Testis (tissue), 3 donors: ENCODE data around the gene NLGN1. TPM values are rescaled to one million over a fixed set of nuclear protein-coding genes. Genes with fewer than 3 reads are reported as not detected.

Experiments used
- DNase-seq: peaks from one replicate; pipeline ENCODE4 v3.0.0-alpha.2; 2019
- H3K27ac ChIP-seq, 2 donors: fragments of 200-600 bp; sonication (generic); one replicate each; pipeline ENCODE4 v1.5.1; 2019
- H3K27me3 ChIP-seq: fragments of 200-600 bp; sonication (generic); one replicate; pipeline ENCODE4 v1.5.1; 2019
- H3K36me3 ChIP-seq: fragments of 200-600 bp; sonication (generic); one replicate; pipeline ENCODE4 v1.5.1; 2017; ENCODE audit warnings: low read depth; ENCODE audit errors: missing control alignments
- H3K4me1 ChIP-seq: fragments of 200-600 bp; sonication (generic); one replicate; pipeline ENCODE4 v1.5.1; 2019
- H3K4me3 ChIP-seq, 2 donors: fragments of 200-600 bp; sonication (generic); one replicate each; pipeline ENCODE4 v1.5.1; 2017 to 2019
- H3K9me3 ChIP-seq: fragments of 200-600 bp; sonication (generic); one replicate; pipeline ENCODE4 v1.5.1; 2017
- POLR2A ChIP-seq: fragments of 450-650 bp; IDR thresholded peaks from one replicate; pipeline ENCODE4 v1.6.1; 2017; ENCODE audit warnings: antibody characterized with exemption, mild to moderate bottlenecking, moderate library complexity
- WGBS, 2 donors: methylation state at CpG; one replicate each; pipeline ENCODE4 v1.1.5; 2018; 5-methylcytosine and 5-hydroxymethylcytosine counted together
- intact Hi-C: fragments of 100-400 bp; cut with DNase I; formaldehyde crosslinking; loops from one replicate; pipeline ENCODE4 v1.15.1; 2023; ENCODE audit warnings: low total_unique reads
- polyA plus RNA-seq: library from polyadenylated mRNA; stranded (reverse); fragments of 350-450 nt; fragmentation: Illumina TruSeq; extraction: RNeasy Lipid Tissue Mini Kit (QIAGEN cat#74804); gene quantifications from one replicate; pipeline ENCODE4 v1.2.3, GENCODE V29; 2014; ENCODE audit warnings: low read depth, low replicate concordance; ENCODE audit not compliant: insufficient read depth
- total RNA-seq, 2 donors: library from RNA; depleted of rRNA; stranded (reverse); fragments of >200 nt; gene quantifications; one replicate each; pipeline ENCODE4 v1.2.3, GENCODE V29; 2016
- TF ChIP-seq, protein P1 (sequence below), 3 experiments: fragments of 450-650 bp in 2 of 3; fragments of 200-600 bp in 1 of 3; sonication (generic) in 1 of 3; IDR thresholded peaks; one replicate each; pipeline ENCODE4 v1.5.1; 2016 to 2019; ENCODE audit warnings: antibody characterized with exemption in 3 of 3, mild to moderate bottlenecking in 2 of 3, moderate library complexity in 1 of 3

The NLGN1 gene
- total and polyA plus RNA-seq, 3 donors from 2014 or later, result 10.6 to 19.2 (median 15.5) TPM

DNA sequence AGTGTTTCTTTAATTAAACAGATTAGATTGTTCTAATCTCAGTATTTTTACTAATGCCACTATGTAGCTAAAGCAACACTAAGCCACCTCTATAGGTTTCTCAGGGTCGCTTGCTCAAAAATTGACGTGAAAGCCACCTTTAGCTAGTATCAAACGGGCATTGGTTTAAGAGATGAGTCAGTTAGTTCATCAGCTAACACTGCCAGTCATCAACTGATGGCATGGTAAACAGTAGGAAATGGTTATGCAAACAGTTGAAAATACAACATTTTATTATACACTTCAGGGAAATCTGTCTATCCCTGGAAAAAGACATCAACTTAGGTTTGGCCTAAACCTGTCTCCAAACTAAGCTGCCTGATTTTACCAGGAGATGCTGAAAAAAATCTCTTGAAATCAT lies 879.3 kb downstream of the NLGN1 start:
- intact Hi-C loops, result no loop called here
- no peak for DNase-seq
- Histone ChIP-seq H3K4me3 (no peak overlapping the region), H3K27me3 (no peaks in the 10 kb centered on the region), H3K36me3 (no peaks in the 10 kb centered on the region), H3K9me3 (no peaks in the 10 kb centered on the region), H3K27ac (no peak overlapping the region), H3K4me1 (no peaks in the 10 kb centered on the region)
- 87 to 94% methylated on average over 3 of the region's 3 CpGs for WGBS, 2 donors
- no peak for TF ChIP-seq POLR2A
- TF ChIP-seq, protein P1, sequence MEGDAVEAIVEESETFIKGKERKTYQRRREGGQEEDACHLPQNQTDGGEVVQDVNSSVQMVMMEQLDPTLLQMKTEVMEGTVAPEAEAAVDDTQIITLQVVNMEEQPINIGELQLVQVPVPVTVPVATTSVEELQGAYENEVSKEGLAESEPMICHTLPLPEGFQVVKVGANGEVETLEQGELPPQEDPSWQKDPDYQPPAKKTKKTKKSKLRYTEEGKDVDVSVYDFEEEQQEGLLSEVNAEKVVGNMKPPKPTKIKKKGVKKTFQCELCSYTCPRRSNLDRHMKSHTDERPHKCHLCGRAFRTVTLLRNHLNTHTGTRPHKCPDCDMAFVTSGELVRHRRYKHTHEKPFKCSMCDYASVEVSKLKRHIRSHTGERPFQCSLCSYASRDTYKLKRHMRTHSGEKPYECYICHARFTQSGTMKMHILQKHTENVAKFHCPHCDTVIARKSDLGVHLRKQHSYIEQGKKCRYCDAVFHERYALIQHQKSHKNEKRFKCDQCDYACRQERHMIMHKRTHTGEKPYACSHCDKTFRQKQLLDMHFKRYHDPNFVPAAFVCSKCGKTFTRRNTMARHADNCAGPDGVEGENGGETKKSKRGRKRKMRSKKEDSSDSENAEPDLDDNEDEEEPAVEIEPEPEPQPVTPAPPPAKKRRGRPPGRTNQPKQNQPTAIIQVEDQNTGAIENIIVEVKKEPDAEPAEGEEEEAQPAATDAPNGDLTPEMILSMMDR (IDR thresholded peaks at IDR 0.05), result no peak

DNA sequence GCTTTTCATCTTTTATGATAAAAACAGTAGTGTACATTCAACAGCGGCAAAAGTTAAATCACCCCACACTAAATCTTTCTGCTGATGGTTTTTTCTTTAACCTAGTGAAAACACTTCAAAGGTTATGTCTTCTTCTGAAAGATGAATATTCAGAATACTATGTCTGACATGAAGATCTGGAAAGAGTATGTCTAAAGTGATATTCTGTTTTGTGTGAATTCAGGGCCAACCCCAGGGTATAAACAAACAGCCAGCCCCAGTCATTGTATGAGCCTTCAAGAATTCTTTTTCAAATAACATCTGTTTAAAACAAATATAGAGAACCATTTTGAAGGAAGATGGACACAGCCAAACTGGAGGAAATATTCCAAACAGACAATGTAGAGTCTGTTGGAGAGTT lies 880.5 kb downstream of the NLGN1 start:
- intact Hi-C loops, result no loop called here
- H3K36me3 ChIP-seq, result no peaks in the 10 kb centered on the region
- no peak overlapping the region for H3K4me3 ChIP-seq
- no peak overlapping the region for H3K27ac ChIP-seq
- H3K9me3 ChIP-seq, result no peaks in the 10 kb centered on the region
- TF ChIP-seq, protein P1 (IDR thresholded peaks at IDR 0.05), result no peak
- TF ChIP-seq POLR2A, result no peak
- no peak for DNase-seq
- WGBS, 2 donors, result 0 to 63% methylated on average over 1 of the region's 1 CpG
- H3K27me3 ChIP-seq, result no peaks in the 10 kb centered on the region
- no peaks in the 10 kb centered on the region for H3K4me1 ChIP-seq

GRCh38 chr3:174280186-174280585 lies 882.6 kb downstream of the NLGN1 start:
- H3K4me3 ChIP-seq, result no peak overlapping the region
- DNase-seq, result no peak
- intact Hi-C loops, result no loop called here
- H3K36me3 ChIP-seq, result no peaks in the 10 kb centered on the region
- WGBS, 2 donors, result 92% methylated on average over 3 of the region's 3 CpGs
- TF ChIP-seq, protein P1 (IDR thresholded peaks at IDR 0.05), result no peak
- no peak for TF ChIP-seq POLR2A
- no peak overlapping the region for H3K27ac ChIP-seq
- H3K9me3 ChIP-seq, result no peaks in the 10 kb centered on the region
- no peaks in the 10 kb centered on the region for H3K27me3 ChIP-seq
- no peaks in the 10 kb centered on the region for H3K4me1 ChIP-seq

GRCh38 chr3:174285242-174285864 lies 887.8 kb downstream of the NLGN1 start:
- H3K4me3 ChIP-seq, result no peak overlapping the region
- WGBS, 2 donors, result 53 to 56% methylated on average over 3 of the region's 3 CpGs
- H3K9me3 ChIP-seq, result no peaks in the 10 kb centered on the region
- no peak for TF ChIP-seq POLR2A
- TF ChIP-seq, protein P1 (IDR thresholded peaks at IDR 0.05), result no peak
- DNase-seq, result no peak
- H3K36me3 ChIP-seq, result no peaks in the 10 kb centered on the region
- H3K4me1 ChIP-seq, result no peaks in the 10 kb centered on the region
- no peaks in the 10 kb centered on the region for H3K27me3 ChIP-seq
- intact Hi-C loops, result no loop called here
- no peak overlapping the region for H3K27ac ChIP-seq

- no peak for TF ChIP-seq POLR2A
- TF ChIP-seq, protein P1 (IDR thresholded peaks at IDR 0.05), result no peak
- Histone ChIP-seq H3K4me1 (no peaks in the 10 kb centered on the region), H3K27ac (no peak overlapping the region), H3K4me3 (no peak overlapping the region), H3K27me3 (no peaks in the 10 kb centered on the region), H3K36me3 (no peaks in the 10 kb centered on the region), H3K9me3 (no peaks in the 10 kb centered on the region)
- WGBS, 2 donors, result 69 to 82% methylated on average over 1 of the region's 1 CpG
- DNase-seq, result no peak
- intact Hi-C loops, result no loop called here
These were observed 890.2 kb downstream of the NLGN1 start for GRCh38 chr3:174287705-174288104.
